OCI-LY3 (cell line): ENCODE measurements around the gene CLCN1.

Experiments used
- H2AFZ ChIP-seq: fragments of 200-600, 300-600 bp; shearing (Covaris generic); 2 replicates; pipeline ENCODE4 v1.6.0; 2014; ENCODE audit warnings: antibody characterized with exemption, low read depth, low read length
- H3K27ac ChIP-seq: fragments of 200-600, 300-600 bp; sonication (generic); 2 replicates; pipeline ENCODE4 v1.5.1; 2014; ENCODE audit warnings: mild to moderate bottlenecking, low read length, moderate library complexity, mixed read lengths
- H3K27me3 ChIP-seq: fragments of 200-600, 300-600 bp; sonication (generic); 2 replicates; pipeline ENCODE4 v1.6.1; 2014; ENCODE audit warnings: low read depth, low read length, mixed read lengths
- H3K36me3 ChIP-seq: fragments of 200-600, 300-600 bp; sonication (generic); replicated peaks from 2 replicates; pipeline ENCODE3; 2014; ENCODE audit warnings: low read depth, low read length, mixed read lengths
- H3K4me1 ChIP-seq: fragments of 300-600, 200-600 bp; sonication (generic); 2 replicates; pipeline ENCODE4 v1.6.1; 2014; ENCODE audit warnings: low read length, mixed read lengths
- H3K4me2 ChIP-seq: fragments of 200-600, 300-600 bp; sonication (generic); 2 replicates; pipeline ENCODE4 v1.6.1; 2014; ENCODE audit warnings: low read length, mixed read lengths
- H3K4me3 ChIP-seq: fragments of 300-600, 200-600 bp; sonication (generic); 2 replicates; pipeline ENCODE4 v1.5.1; 2014; ENCODE audit warnings: antibody characterized with exemption, mild to moderate bottlenecking, low read length, moderate library complexity
- H3K79me2 ChIP-seq: fragments of 300-600, 200-600 bp; shearing (Covaris generic); 2 replicates; pipeline ENCODE4 v1.6.1; 2014; ENCODE audit warnings: mild to moderate bottlenecking, low read length, mixed read lengths
- H3K9ac ChIP-seq: fragments of 300-600, 200-600 bp; shearing (Covaris generic); 2 replicates; pipeline ENCODE4 v1.6.0; 2014; ENCODE audit warnings: mild to moderate bottlenecking, low read length, moderate library complexity
- H3K9me3 ChIP-seq: fragments of 200-600, 300-600 bp; shearing (Covaris generic); 2 replicates; pipeline ENCODE4 v1.6.1; 2014; ENCODE audit warnings: low read length, mixed read lengths; ENCODE audit not compliant: insufficient read depth
- H4K20me1 ChIP-seq: fragments of 200-600, 300-600 bp; sonication (generic); 2 replicates; pipeline ENCODE4 v1.6.1; 2016; ENCODE audit warnings: low read length, mixed read lengths; ENCODE audit not compliant: insufficient read depth
- EZH2phosphoT487 ChIP-seq: fragments of 200-600 bp; shearing (Covaris generic); IDR thresholded peaks from 2 replicates; pipeline ENCODE4 v1.6.1; 2018; ENCODE audit warnings: antibody characterized with exemption, mixed run types, low read depth
- TF ChIP-seq, protein P1 (sequence below): fragments of 200-600, 300-600 bp; sonication (generic); IDR thresholded peaks from 2 replicates; pipeline ENCODE4 v1.5.1; 2014; ENCODE audit warnings: antibody characterized with exemption, low read length, low read depth

Gene CLCN1

DNA sequence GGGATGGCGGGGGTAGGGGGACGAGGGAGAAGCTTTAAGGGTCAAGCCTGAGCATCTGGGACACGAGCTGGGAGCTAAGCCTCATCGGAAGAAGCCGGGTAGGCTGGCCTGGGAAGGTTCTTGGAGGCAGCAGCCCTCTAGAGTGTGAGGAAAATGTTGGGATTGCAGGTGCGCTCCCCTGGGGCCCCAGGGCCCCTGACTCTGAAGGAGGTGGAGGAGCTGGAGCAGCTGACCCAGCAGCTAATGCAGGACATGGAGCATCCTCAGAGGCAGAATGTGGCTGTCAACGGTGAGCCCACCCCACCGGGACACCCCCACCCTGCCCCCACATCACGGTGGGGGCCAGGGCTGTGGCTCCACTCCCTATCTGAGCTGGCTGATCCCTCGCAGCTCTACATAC is 72.1 kb downstream of the CLCN1 start:
- Histone ChIP-seq H3K4me2 (no peak overlapping the region), H3K36me3 (peaks cover 25% of the 10 kb centered on the region), H3K27ac (no peak overlapping the region), H3K79me2 (peaks cover 11% of the 10 kb centered on the region), H3K9me3 (no peaks in the 10 kb centered on the region), H3K9ac (no peak overlapping the region), H3K4me3 (no peak overlapping the region), H4K20me1 (peaks cover 28% of the 10 kb centered on the region), H3K27me3 (no peaks in the 10 kb centered on the region), H2AFZ (no peak overlapping the region), H3K4me1 (no peaks in the 10 kb centered on the region)
- TF ChIP-seq, protein P1, sequence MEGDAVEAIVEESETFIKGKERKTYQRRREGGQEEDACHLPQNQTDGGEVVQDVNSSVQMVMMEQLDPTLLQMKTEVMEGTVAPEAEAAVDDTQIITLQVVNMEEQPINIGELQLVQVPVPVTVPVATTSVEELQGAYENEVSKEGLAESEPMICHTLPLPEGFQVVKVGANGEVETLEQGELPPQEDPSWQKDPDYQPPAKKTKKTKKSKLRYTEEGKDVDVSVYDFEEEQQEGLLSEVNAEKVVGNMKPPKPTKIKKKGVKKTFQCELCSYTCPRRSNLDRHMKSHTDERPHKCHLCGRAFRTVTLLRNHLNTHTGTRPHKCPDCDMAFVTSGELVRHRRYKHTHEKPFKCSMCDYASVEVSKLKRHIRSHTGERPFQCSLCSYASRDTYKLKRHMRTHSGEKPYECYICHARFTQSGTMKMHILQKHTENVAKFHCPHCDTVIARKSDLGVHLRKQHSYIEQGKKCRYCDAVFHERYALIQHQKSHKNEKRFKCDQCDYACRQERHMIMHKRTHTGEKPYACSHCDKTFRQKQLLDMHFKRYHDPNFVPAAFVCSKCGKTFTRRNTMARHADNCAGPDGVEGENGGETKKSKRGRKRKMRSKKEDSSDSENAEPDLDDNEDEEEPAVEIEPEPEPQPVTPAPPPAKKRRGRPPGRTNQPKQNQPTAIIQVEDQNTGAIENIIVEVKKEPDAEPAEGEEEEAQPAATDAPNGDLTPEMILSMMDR = no peak

DNA sequence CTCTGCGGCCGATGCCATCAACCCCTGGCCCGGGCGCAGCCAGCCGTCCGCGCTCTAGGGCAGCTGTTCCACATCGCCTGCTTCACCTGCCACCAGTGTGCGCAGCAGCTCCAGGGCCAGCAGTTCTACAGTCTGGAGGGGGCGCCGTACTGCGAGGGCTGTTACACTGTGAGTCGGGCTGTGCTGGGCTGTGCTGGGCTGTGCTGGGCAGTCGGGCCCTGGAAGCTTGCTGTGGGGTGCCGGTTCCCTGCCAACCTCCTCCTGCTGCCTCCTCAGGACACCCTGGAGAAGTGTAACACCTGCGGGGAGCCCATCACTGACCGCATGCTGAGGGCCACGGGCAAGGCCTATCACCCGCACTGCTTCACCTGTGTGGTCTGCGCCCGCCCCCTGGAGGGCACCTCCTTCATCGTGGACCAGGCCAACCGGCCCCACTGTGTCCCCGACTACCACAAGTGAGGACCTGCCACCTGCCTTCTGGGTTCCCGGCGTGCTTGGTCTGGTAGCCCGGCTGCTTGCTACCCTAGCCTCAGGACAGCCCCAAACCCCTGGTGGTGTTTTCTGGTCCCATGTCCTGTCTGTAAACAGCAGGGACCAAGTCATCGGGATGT is 72.7 kb downstream of the CLCN1 start:
- no peaks in the 10 kb centered on the region for H3K27me3 ChIP-seq
- no peak overlapping the region for H3K4me3 ChIP-seq
- no peak overlapping the region for H2AFZ ChIP-seq
- H3K9me3 ChIP-seq = no peaks in the 10 kb centered on the region
- no peak for TF ChIP-seq EZH2phosphoT487
- TF ChIP-seq, protein P1 = no peak
- peaks cover 9% of the 10 kb centered on the region for H3K79me2 ChIP-seq
- H3K27ac ChIP-seq = no peak overlapping the region
- H3K4me1 ChIP-seq = no peaks in the 10 kb centered on the region
- no peak overlapping the region for H3K4me2 ChIP-seq
- H3K36me3 ChIP-seq = peaks cover 22% of the 10 kb centered on the region
- no peak overlapping the region for H3K9ac ChIP-seq
- peaks cover 26% of the 10 kb centered on the region for H4K20me1 ChIP-seq

DNA sequence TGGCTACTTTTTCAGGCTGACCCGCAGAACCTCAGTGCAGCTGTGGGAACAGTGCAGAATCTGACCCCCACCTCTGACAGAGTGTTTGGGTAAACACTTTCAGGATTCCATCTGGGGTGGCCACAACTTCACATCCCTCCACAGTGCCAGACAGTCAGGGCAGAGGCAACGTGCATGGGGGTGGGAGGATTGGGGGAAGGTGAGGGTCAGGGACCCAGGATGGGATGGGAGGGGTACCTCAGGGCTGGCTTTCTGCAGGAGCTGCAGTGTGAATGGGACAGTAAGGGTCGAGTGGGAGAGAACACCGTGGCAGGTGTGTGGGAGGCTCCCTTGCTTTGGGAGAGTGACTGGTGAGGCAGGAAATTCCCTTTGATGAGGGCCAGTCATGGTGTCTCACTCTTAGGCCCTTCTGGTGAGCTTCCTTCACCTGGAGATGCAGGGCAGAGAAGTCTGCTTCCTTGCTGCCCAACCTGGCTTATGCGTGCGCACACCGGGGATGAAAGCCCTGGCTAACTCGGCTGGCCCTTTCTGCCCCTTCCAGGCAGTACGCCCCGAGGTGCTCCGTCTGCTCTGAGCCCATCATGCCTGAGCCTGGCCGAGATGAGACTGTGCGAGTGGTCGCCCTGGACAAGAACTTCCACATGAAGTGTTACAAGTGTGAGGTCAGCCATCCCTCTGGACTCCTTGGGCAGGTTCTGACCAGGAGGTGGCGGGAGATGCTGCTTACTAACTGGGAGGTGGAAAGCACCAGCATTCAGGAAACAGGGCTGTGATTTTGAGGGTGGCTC is 73.6 kb downstream of the CLCN1 start:
- Histone ChIP-seq H3K4me1 (no peaks in the 10 kb centered on the region), H3K27ac (no peak overlapping the region), H4K20me1 (peaks cover 24% of the 10 kb centered on the region)

More for the DNA sequence above, 73.6 kb downstream of the CLCN1 start:
- Histone ChIP-seq H3K4me2 (no peak overlapping the region), H3K9ac (no peak overlapping the region), H3K4me3 (no peak overlapping the region), H3K36me3 (peaks cover 20% of the 10 kb centered on the region), H3K27me3 (no peaks in the 10 kb centered on the region), H3K79me2 (peaks cover 7% of the 10 kb centered on the region), H2AFZ (no peak overlapping the region), H3K9me3 (no peaks in the 10 kb centered on the region)
- TF ChIP-seq, protein P1 = no peak
- no peak for TF ChIP-seq EZH2phosphoT487
